GM21576 (cell line): ENCODE data around the gene FBXO27.
"Not testable (repeated sequence)": the region's sequence is repeated elsewhere in the genome, so short reads cannot be mapped to it uniquely, and the experiment has no call there.

Experiments used
- ATAC-seq: cut with Tn5 transposase; IDR thresholded peaks from one replicate; pipeline ENCODE4 v1.9.1; 2021; ENCODE audit warnings: mild to moderate bottlenecking, moderate library complexity; ENCODE audit not compliant: unreplicated experiment

The FBXO27 gene

GRCh38 chr19:38989066-38989605, 43.2 kb downstream of the FBXO27 start:
- ATAC-seq: no peak

GRCh38 chr19:38988627-38989026, 43.7 kb downstream of the FBXO27 start:
- ATAC-seq: not testable (repeated sequence)

DNA sequence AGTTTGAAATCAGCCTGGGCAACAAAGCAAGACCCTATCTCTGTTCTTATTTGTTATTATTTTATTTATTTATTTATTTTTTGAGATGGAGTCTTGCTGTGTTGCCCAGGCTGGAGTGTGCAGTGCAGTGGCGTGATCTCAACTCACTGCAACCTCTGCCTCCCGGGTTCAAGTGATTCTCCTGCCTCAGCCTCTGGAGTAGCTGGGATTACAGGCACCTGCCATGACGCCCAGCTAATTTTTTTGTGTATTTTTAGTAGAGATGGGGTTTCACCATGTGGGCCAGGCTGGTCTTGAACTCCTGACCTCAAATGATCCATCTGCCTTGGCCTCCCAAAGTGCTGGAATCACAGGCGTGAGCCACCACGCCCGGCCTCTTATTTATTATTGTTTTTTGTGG, 44.6 kb downstream of the FBXO27 start:
- not testable (repeated sequence) for ATAC-seq

DNA sequence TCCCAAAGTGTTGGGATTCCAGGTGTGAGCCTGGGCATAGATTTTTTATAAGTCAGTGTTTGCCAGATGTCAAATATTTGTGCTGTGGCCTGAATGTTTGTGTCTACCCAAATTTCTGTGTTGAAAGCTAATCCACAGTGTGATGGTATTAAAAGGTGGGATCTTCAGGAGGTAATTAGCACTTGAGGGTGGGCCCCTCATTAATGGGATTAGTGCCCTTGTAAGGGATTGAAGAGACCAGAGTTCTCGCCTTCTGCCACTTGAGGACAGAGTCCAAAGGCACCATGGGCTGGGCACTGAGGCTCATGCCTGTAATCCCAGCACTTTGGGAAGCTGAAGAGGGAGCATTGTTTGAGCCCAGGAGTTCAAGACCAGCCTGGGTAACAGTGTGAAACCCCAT, 47.1 kb downstream of the FBXO27 start:
- ATAC-seq: no peak

GRCh38 chr19:38980583-38981374, 51.6 kb downstream of the FBXO27 start:
- ATAC-seq: no peak

DNA sequence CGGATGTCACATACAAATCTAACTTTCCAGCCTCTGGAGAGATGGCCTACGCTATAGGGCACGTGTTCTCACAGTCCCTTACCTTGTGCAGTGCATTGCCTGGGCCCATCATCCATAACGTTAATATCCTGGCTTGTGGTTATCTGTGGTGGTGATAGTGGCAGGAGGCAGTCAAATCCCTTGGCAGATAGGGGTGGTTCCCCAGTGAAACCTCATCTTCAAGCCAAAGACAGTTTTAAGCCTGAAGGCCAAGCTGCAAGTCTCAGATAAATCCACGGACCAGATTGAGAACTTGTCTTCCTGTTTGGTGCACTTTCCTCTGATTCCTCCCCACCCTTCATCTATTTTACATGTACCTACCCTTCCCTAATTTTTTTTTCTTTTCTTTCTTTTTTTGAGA, 52.5 kb downstream of the FBXO27 start:
- ATAC-seq: no peak

- ATAC-seq: no peak
These were observed 54.0 kb downstream of the FBXO27 start for GRCh38 chr19:38978326-38978689.

- ATAC-seq: peak; percentile 68
These were observed 54.7 kb downstream of the FBXO27 start for GRCh38 chr19:38977445-38978325.

DNA sequence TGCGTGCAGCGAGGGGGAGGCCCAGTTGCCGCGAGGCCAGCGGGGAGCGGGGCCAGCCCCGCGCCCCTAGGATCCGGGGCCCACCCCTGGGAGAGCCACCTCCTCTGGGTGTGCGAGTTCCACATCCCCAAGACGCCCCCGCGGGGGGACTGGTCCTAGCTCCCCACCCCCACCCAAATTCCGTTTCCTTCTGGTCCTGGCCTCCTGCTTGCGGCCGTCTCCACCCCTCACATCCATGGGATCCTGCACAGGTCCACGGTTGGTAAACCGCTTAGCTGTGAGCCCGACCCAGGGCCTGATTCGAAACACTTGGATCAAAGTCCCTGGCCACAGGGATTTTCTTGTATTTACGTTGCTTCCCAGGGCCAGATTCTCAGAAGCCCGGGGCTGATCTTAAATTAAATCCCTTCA, 56.5 kb downstream of the FBXO27 start:
- ATAC-seq: no peak

GRCh38 chr19:38975214-38975860, 57.0 kb downstream of the FBXO27 start, which contains the start of gene FBXO17:
Gene FBXO17, minus strand, starts transcription at chr19:38975742. Its CDS starts 25,423 bp downstream, at chr19:38950319.
- ATAC-seq: no peak

GRCh38 chr19:38974624-38975213, 57.6 kb downstream of the FBXO27 start:
- no peak for ATAC-seq
